Sciatic nerve (tissue), 2 donors: ENCODE results near the gene FCF1. TPM values are rescaled to one million over a fixed set of nuclear protein-coding genes. Genes with fewer than 3 reads are reported as not detected.

Source experiments
- ATAC-seq: fragments of 200-7000 bp; cut with Tn5 transposase; one replicate; pipeline ENCODE4 v1.9.1; 2020; ENCODE audit warnings: mild to moderate bottlenecking, moderate library complexity
- DNase-seq: peaks from one replicate; pipeline ENCODE4 v3.0.0-alpha.2; 2020; ENCODE audit warnings: low spot score
- intact Hi-C: fragments of 100-400 bp; cut with DNase I; formaldehyde crosslinking; loops from one replicate; pipeline ENCODE4 v1.14.2; 2022
- total RNA-seq: library from RNA; stranded (reverse); fragmentation: NEBNext Ultra II Directional; extraction: Animal tissue kit (Norgen Biotek cat#: 25700); gene quantifications from one replicate; pipeline ENCODE4 v1.2.1, GENCODE V29; 2021
- donor health status: DM: no; HTN: no; CAD: no.
- donor health status: DM: no; HTN: no; CAD: no.

FCF1 gene, protein sequence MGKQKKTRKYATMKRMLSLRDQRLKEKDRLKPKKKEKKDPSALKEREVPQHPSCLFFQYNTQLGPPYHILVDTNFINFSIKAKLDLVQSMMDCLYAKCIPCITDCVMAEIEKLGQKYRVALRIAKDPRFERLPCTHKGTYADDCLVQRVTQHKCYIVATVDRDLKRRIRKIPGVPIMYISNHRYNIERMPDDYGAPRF
- total RNA-seq: 43.0 TPM

GRCh38 chr14:74712499-74713394, at the start of gene FCF1, which contains the start of gene AREL1:
Gene FCF1 (plus strand): TSS chr14:74713144. CDS start chr14:74713198, 54 bp downstream.
Gene AREL1 (minus strand): TSS chr14:74713080. CDS start chr14:74685615, 27,465 bp downstream.
- intact Hi-C loops: no loop called here
- ATAC-seq (peak; percentile 99), DNase-seq (peak; percentile 86)

DNA sequence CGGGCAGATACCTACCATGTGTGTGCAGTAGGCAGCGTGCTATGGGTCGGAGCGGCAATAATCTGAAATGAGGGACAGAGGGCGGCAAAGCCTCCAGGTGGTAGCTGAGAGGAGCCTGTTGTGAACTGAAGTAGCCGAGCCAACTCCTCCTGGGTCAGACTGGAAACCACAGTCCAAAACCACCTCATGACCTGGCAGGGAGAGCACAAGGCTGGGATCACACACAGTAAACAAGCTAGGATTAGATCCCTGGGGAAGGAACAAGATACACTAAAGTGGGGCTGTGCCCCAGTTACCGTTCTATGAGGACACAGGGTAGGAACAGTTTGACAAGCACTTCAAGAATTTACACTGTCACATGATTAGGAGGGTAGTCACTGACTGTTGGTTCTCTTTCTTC, 49.1 kb upstream of the FCF1 start:
- peak; percentile 70 for ATAC-seq
- no peak for DNase-seq
- intact Hi-C loops: no loop called here

DNA sequence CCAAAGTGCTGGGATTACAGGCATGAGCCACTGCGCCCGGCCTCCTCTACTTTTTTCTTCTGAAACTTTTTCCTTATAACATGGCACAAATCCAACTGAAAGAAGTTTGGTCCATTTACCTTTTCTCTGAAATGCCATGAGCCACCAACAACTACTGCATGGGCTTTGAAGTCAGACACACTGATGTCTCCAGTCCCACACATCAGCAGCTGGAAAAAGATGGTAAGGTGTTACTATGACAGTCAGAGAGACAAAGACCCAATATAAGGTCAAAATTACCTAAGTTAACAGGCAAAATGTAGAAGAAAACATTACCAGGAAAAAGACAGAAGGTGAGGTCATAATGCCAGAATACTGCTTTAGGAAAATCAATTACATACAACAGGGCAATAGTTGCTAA, 48.2 kb upstream of the FCF1 start:
- ATAC-seq (no peak), DNase-seq (no peak)
- intact Hi-C loops: no loop called here

- intact Hi-C loops: no loop called here
- ATAC-seq (no peak), DNase-seq (no peak)
Observed at GRCh38 chr14:74667758-74668157, 45.2 kb upstream of the FCF1 start.

DNA sequence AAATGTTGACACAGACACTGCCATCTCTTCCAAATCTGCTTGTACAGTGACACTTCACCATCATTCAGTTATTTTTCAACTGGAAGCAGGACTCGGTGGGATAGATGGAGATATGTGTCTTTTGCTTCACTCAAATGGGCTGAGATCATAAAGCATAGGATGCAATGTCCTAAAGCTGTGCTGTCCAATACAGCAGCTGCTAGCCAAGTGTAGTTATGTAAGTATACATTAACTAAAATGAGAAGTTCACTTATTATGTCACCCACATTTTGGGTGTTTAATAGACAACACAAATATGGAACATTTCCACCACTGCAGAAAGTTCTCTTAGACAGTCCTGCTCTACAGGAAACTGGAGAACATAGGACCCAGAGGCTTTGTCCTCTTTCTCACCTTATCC, 43.7 kb upstream of the FCF1 start:
- no peak for ATAC-seq
- no peak for DNase-seq
- intact Hi-C loops: no loop called here

GRCh38 chr14:74669846-74670245, 43.1 kb upstream of the FCF1 start:
- ATAC-seq: no peak
- intact Hi-C loops: no loop called here
- DNase-seq: no peak

DNA sequence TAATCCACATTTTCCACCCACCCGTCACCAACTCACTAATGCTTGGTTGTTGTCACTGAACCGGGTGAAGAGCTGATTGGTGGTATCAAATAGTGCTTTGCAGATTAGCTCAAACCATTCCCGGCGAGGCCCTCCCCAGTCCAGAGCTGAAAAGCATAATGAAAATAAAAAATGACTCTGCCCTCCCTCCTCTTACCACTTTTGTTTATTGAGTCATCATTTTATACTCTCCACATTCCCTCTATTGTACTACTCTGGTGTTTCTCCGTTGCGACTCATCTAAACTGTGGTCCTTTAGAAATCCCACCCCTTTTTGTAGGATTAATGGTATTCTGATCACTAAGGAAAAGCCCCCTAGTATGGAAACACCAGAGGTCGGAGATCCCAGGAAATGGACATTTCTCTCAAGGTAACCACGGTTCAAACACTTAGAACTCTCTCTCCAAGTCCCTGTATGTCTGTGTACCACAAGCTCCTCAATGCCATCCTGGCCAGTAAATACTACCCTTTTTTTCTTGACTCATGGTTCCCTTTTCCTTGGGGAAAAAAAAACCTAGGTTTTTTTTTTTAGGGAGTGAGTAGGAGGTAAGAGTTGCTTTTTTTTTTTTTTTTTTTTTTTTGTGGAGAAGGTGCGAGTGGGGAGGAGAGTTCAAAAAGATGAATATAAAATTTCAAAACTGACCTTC, 42.1 kb upstream of the FCF1 start:
- no peak for DNase-seq
- intact Hi-C loops: no loop called here
- no peak for ATAC-seq

DNA sequence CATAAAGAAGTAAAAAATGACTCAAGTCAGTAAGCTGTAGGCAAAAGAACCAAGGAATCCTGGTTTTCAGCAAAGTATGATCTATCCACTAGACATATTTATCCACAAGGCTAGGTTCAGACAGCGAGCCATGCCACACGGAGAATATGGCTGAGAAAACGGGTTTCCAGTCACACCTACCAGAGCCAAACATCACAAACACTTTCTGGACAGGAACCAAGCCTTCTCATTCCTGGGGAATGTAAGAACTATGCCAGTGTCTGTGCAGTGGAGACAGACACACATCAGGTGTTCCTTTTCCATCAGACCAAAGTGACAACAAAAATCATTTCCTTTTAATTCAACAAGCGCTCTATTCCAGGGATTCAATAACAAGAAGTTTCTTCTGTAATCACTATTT, 41.2 kb upstream of the FCF1 start:
- peak; percentile 77 for ATAC-seq

GRCh38 chr14:74673768-74674167, 39.2 kb upstream of the FCF1 start:
- DNase-seq (no peak), ATAC-seq (no peak)
- intact Hi-C loops: no loop called here

More for the DNA sequence above, 41.2 kb upstream of the FCF1 start:
- intact Hi-C loops: no loop called here
- DNase-seq: no peak

GRCh38 chr14:74675219-74675618, 37.7 kb upstream of the FCF1 start:
- ATAC-seq: peak; percentile 77
- no peak for DNase-seq
- intact Hi-C loops: no loop called here

GRCh38 chr14:74682169-74682952, 30.6 kb upstream of the FCF1 start:
- DNase-seq (no peak), ATAC-seq (peak; percentile 62)
- intact Hi-C loops: no loop called here

DNA sequence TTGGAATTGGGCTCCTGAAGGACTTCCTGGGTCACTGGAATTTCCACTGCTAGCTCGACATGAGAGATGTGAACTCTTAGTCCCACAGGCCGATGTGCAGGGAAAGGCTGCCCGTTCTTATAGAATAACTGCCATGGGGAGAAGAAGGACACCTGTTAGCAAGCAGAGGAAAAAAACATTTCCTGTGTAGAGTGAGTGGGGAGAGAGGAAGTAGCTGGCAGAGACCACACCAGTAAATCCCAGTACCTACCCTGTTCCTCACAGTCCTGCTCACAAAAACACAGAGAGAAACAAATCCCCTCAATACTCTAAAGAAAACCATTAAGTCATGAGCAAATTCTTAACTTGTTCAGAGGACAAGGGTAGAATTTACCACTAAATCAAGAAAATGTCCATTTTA, 29.5 kb upstream of the FCF1 start:
- intact Hi-C loops: no loop called here
- no peak for ATAC-seq

GRCh38 chr14:74684434-74684833, 28.5 kb upstream of the FCF1 start:
- peak; percentile 32 for ATAC-seq
- intact Hi-C loops: no loop called here
- no peak for DNase-seq

More for the DNA sequence above, 29.5 kb upstream of the FCF1 start:
- no peak for DNase-seq

DNA sequence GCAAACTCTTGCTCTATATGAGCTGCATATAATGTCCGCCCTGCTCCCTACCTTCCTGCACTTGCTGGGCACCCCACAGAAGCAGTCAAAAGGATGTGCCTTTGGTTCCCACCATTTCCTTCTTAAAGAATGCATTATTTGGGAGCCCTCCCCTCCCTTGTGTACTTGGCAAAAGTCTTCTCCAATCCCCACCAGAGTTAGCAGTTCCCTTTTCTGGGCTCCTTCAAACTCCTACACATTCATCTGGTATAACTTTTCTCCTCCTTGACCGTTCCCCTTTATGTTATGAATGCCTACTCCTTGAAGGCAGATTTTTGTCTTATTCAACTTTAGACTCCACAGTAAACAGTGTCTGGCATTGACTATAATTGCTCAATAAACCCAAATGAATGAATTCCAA, 27.9 kb upstream of the FCF1 start:
- DNase-seq (no peak), ATAC-seq (no peak)
- intact Hi-C loops: no loop called here

DNA sequence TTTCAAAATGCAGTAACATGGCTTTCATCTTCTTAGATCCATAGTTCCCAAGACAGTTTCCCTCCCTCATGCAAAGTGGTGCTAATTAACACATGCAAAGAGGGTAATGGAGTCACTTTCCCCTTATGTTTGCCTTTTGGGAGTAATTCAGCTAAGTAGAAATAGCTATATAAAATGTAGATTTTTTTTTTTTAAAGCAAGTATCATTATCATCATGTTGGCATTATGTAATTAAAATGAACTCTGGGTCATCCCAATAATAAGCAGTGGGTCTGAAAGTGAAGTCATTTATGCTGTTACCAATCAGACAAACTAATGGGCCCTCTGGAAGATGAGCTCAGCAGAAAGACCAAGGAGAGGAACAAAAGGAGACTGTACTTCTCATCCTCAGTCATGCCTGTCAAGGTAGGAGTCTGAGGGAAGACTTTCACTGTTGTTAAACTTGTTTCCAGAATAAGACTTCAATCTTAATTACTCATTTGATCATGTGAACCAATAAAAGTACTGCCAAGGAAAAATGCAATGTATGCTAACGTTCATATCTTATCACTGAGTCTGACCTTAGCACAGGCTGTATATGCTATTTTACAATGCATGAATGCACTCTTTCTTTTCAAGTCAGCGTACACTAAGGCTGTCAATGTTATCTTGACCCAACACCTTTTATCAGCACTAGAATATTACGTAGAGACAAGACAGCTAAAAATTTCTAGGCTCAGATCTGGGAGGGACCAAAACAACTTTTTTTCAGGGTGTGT, 26.8 kb upstream of the FCF1 start:
- DNase-seq (no peak), ATAC-seq (no peak)
- intact Hi-C loops: no loop called here

GRCh38 chr14:74691456-74691855, 21.5 kb upstream of the FCF1 start:
- intact Hi-C loops: no loop called here
- ATAC-seq (peak; percentile 57), DNase-seq (no peak)

GRCh38 chr14:74693191-74693590, 19.8 kb upstream of the FCF1 start:
- ATAC-seq (no peak), DNase-seq (no peak)
- intact Hi-C loops: no loop called here

DNA sequence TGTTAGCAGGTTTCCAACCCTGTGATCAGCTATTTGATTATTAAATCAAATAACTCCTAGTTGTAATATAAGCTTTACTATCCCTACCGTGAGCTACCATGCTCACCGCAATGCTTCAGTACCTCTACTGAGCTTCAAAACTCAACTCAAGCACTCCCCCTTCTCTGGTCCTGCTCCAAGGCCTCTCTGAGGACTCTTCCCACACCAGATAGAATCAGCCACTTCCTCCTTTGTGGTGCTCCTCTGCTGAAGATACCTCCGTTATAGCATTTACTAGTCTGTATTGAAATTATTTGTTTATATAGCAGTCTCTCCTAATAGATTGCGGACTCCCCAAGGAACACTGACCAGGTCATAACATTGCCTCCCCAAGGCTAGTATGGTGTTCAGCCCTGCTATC, 17.5 kb upstream of the FCF1 start:
- intact Hi-C loops: no loop called here
- no peak for ATAC-seq
- no peak for DNase-seq
